ENCODE results near the gene CDH23. TPM values are rescaled to one million over a fixed set of nuclear protein-coding genes. Genes with fewer than 3 reads are reported as not detected.

Gene CDH23
- polyA plus RNA-seq, 1 donor from 2014 or later, result 6.6 TPM

GRCh38 chr10:71547312-71547711, 150.6 kb downstream of the CDH23 start:
- H3K27ac ChIP-seq (ENCODE audit: low read length), result peak overlapping the region; percentile 28
- H2AFZ ChIP-seq (ENCODE audit: low read depth, low read length), result no peak overlapping the region
- H3K9me3 ChIP-seq (ENCODE audit: low read length), result no peaks in the 10 kb centered on the region

GRCh38 chr10:71547876-71548846, 151.4 kb downstream of the CDH23 start:
- Histone ChIP-seq H3K9me2 (ENCODE audit: insufficient read depth, low read length) (no peaks in the 10 kb centered on the region), H2AFZ (ENCODE audit: low read depth, low read length) (no peak overlapping the region), H3K4me3 (ENCODE audit: low read length) (no peak overlapping the region), H3F3A (ENCODE audit: insufficient read depth, low read length, poor library complexity, severe bottlenecking) (peaks cover 6% of the 10 kb centered on the region), H3K79me2 (replicated peaks; ENCODE audit: insufficient read depth, low read length) (no peaks in the 10 kb centered on the region), H4K20me1 (ENCODE audit: insufficient read depth) (no peaks in the 10 kb centered on the region), H3K27ac (ENCODE audit: low read length) (peak overlapping the region; percentile 35), H3K27me3 (ENCODE audit: insufficient read depth, low read depth, low read length) (no peaks in the 10 kb centered on the region), H3K9ac (ENCODE audit: low read length) (no peak overlapping the region), H3K9me3 (ENCODE audit: low read length) (no peaks in the 10 kb centered on the region), H3K36me3 (ENCODE audit: insufficient read depth, low read length) (no peaks in the 10 kb centered on the region), H3K4me2 (ENCODE audit: low read length) (no peak overlapping the region)
- TF ChIP-seq MXI1 (conservative IDR thresholded peaks at IDR 0.05; ENCODE audit: poor library complexity, severe bottlenecking) (no peak), RAD21 (conservative IDR thresholded peaks at IDR 0.05) (peak; percentile 31), SMC3 (conservative IDR thresholded peaks at IDR 0.05; ENCODE audit: poor library complexity) (no peak), CTCF (IDR thresholded peaks at IDR 0.05; ENCODE audit: poor library complexity, severe bottlenecking) (peak; percentile 67), POLR2AphosphoS5 (IDR thresholded peaks at IDR 0.05) (peak; percentile 8), EP300 (conservative IDR thresholded peaks at IDR 0.05; ENCODE audit: poor library complexity, severe bottlenecking) (no peak)

More at GRCh38 chr10:71547312-71547711, 150.6 kb downstream of the CDH23 start:
- Histone ChIP-seq H3K4me3 (ENCODE audit: low read length) (no peak overlapping the region), H3K4me2 (ENCODE audit: low read length) (no peak overlapping the region), H3K79me2 (replicated peaks; ENCODE audit: insufficient read depth, low read length) (no peaks in the 10 kb centered on the region), H3K9ac (ENCODE audit: low read length) (no peak overlapping the region), H3K36me3 (ENCODE audit: insufficient read depth, low read length) (no peaks in the 10 kb centered on the region), H4K20me1 (ENCODE audit: insufficient read depth) (no peaks in the 10 kb centered on the region), H3K27me3 (ENCODE audit: insufficient read depth, low read depth, low read length) (no peaks in the 10 kb centered on the region), H3K9me2 (ENCODE audit: insufficient read depth, low read length) (no peaks in the 10 kb centered on the region), H3F3A (ENCODE audit: insufficient read depth, low read length, poor library complexity, severe bottlenecking) (peaks cover 6% of the 10 kb centered on the region)
- TF ChIP-seq TAF1 (IDR thresholded peaks at IDR 0.05; ENCODE audit: low read depth) (no peak), MXI1 (conservative IDR thresholded peaks at IDR 0.05; ENCODE audit: poor library complexity, severe bottlenecking) (no peak), RAD21 (conservative IDR thresholded peaks at IDR 0.05) (no peak), EZH2 (IDR thresholded peaks at IDR 0.05; ENCODE audit: borderline replicate concordance, insufficient read depth, low read length, poor library complexity, severe bottlenecking) (no peak), CTCF (IDR thresholded peaks at IDR 0.05; ENCODE audit: poor library complexity, severe bottlenecking) (no peak), POLR2AphosphoS5 (IDR thresholded peaks at IDR 0.05) (no peak)
- TF ChIP-seq, protein P1, sequence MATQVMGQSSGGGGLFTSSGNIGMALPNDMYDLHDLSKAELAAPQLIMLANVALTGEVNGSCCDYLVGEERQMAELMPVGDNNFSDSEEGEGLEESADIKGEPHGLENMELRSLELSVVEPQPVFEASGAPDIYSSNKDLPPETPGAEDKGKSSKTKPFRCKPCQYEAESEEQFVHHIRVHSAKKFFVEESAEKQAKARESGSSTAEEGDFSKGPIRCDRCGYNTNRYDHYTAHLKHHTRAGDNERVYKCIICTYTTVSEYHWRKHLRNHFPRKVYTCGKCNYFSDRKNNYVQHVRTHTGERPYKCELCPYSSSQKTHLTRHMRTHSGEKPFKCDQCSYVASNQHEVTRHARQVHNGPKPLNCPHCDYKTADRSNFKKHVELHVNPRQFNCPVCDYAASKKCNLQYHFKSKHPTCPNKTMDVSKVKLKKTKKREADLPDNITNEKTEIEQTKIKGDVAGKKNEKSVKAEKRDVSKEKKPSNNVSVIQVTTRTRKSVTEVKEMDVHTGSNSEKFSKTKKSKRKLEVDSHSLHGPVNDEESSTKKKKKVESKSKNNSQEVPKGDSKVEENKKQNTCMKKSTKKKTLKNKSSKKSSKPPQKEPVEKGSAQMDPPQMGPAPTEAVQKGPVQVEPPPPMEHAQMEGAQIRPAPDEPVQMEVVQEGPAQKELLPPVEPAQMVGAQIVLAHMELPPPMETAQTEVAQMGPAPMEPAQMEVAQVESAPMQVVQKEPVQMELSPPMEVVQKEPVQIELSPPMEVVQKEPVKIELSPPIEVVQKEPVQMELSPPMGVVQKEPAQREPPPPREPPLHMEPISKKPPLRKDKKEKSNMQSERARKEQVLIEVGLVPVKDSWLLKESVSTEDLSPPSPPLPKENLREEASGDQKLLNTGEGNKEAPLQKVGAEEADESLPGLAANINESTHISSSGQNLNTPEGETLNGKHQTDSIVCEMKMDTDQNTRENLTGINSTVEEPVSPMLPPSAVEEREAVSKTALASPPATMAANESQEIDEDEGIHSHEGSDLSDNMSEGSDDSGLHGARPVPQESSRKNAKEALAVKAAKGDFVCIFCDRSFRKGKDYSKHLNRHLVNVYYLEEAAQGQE (IDR thresholded peaks at IDR 0.05; ENCODE audit: borderline replicate concordance), result no peak

All from neural cell (in vitro differentiated cells).